Common myeloid progenitor, CD34-positive (primary cell): ENCODE measurements around the gene RGS9BP.

Experiments used
- CTCF ChIA-PET: fragments of 350-600 bp; sonication (Branson Sonifier 250); formaldehyde crosslinking; loops from one replicate; lab custom pipeline; 2021; ENCODE audit warnings: antibody characterized with exemption; lab: Charles Lee
- POLR2A ChIA-PET: fragments of 350-600 bp; sonication (Branson Sonifier 250); formaldehyde crosslinking; loops from one replicate; lab custom pipeline; 2021; ENCODE audit warnings: antibody characterized with exemption; lab: Charles Lee
- DNase-seq, 3 donors: peaks; one replicate each; pipeline versions ENCODE4 v3.0.0 to v3.0.0-alpha.2; 2013
- H3K27ac ChIP-seq, 2 experiments: 1 replicate in 1 of 2; 2 replicates in 1 of 2; pipeline ENCODE4 v1.7.0; 2013; ENCODE audit warnings: inconsistent platforms in 2 of 2, low read length in 2 of 2, mild to moderate bottlenecking in 2 of 2, low read depth in 1 of 2, moderate library complexity in 1 of 2; ENCODE audit not compliant: severe bottlenecking in 2 of 2, insufficient read depth in 1 of 2, poor library complexity in 1 of 2
- H3K27me3 ChIP-seq, 5 experiments: replicated peaks in 2 of 5; 1 replicate in 3 of 5; 2 replicates in 2 of 5; pipeline versions ENCODE4 v1.6.1 to v1.7.0; 2013; ENCODE audit warnings: low read length in 4 of 5, mild to moderate bottlenecking in 2 of 5, moderate library complexity in 2 of 5, inconsistent platforms in 1 of 5; ENCODE audit not compliant: insufficient read depth in 5 of 5, control insufficient read depth in 4 of 5
- H3K36me3 ChIP-seq, 4 experiments: 1 replicate in 2 of 4; 2 replicates in 2 of 4; pipeline versions ENCODE4 v1.6.1 to v1.7.0; 2013; ENCODE audit warnings: low read length in 3 of 4, control low read depth in 1 of 4, mild to moderate bottlenecking in 1 of 4; ENCODE audit not compliant: control insufficient read depth in 4 of 4, insufficient read depth in 4 of 4
- H3K4me1 ChIP-seq, 4 experiments: 1 replicate in 3 of 4; 2 replicates in 1 of 4; pipeline versions ENCODE4 v1.6.1 to v1.7.1; 2013; ENCODE audit warnings: low read length in 3 of 4, mild to moderate bottlenecking in 3 of 4, control low read depth in 1 of 4, inconsistent platforms in 1 of 4, moderate library complexity in 1 of 4; ENCODE audit not compliant: control insufficient read depth in 4 of 4, insufficient read depth in 4 of 4; ENCODE audit errors: control extremely low read depth in 1 of 4
- H3K4me3 ChIP-seq, 7 experiments: 1 replicate in 4 of 7; 2 replicates in 3 of 7; pipeline versions ENCODE4 v1.5.1 to v1.7.0; 2013; ENCODE audit warnings: mild to moderate bottlenecking in 7 of 7, low read length in 6 of 7, moderate library complexity in 6 of 7, inconsistent platforms in 2 of 7, low read depth in 2 of 7, control low read depth in 1 of 7; ENCODE audit not compliant: insufficient read depth in 4 of 7, control insufficient read depth in 1 of 7; ENCODE audit errors: extremely low read depth in 1 of 7
- H3K9me3 ChIP-seq, 5 experiments: 1 replicate in 4 of 5; 2 replicates in 1 of 5; pipeline versions ENCODE4 v1.6.1 to v1.7.1; 2013; ENCODE audit warnings: low read length in 4 of 5, mild to moderate bottlenecking in 2 of 5, inconsistent platforms in 1 of 5, low read depth in 1 of 5, moderate library complexity in 1 of 5; ENCODE audit not compliant: control insufficient read depth in 4 of 5, insufficient read depth in 2 of 5; ENCODE audit errors: control extremely low read depth in 1 of 5
- WGBS: methylation state at CpG from one replicate; pipeline ENCODE4 v1.1.5; 2013; ENCODE audit not compliant: insufficient coverage; 5-methylcytosine and 5-hydroxymethylcytosine counted together

RGS9BP gene

GRCh38 chr19:32719611-32720059, 44.0 kb downstream of the RGS9BP start, which contains the start of gene TDRD12:
TSS of gene TDRD12 (plus strand) at chr19:32719767. CDS start at chr19:32720073, 306 bp downstream.
- peaks cover 0 to 3% (median 0%) of the 10 kb centered on the region in 5 experiments for H3K9me3 ChIP-seq
- ChIA-PET CTCF (no interaction called here), POLR2A (no interaction called here)
- peaks cover 1 to 9% (median 5%) of the 10 kb centered on the region in 4 experiments for H3K36me3 ChIP-seq
- 91% methylated on average over 37 of the region's 44 CpGs for WGBS
- no peak within 1 kb of the TSS for H3K27ac ChIP-seq
- H3K27me3 ChIP-seq = no peaks in the 10 kb centered on the region
- peaks cover 0 to 4% (median 0%) of the 10 kb centered on the region in 4 experiments for H3K4me1 ChIP-seq
- DNase-seq = no peak
- no peak within 1 kb of the TSS for H3K4me3 ChIP-seq

- Histone ChIP-seq H3K9me3 (peaks cover 0 to 3% (median 0%) of the 10 kb centered on the region in 5 experiments), H3K27me3 (no peaks in the 10 kb centered on the region), H3K4me1 (peaks cover 0 to 4% (median 0%) of the 10 kb centered on the region in 4 experiments), H3K36me3 (peaks cover 0 to 7% (median 1%) of the 10 kb centered on the region in 4 experiments), H3K27ac (no peak overlapping the region), H3K4me3 (no peak overlapping the region)
- 98% methylated on average over 11 of the region's 22 CpGs for WGBS
- POLR2A ChIA-PET = no interaction called here
- DNase-seq = no peak
- CTCF ChIA-PET = no interaction called here
These were observed 44.7 kb downstream of the RGS9BP start for GRCh38 chr19:32720216-32720935.

DNA sequence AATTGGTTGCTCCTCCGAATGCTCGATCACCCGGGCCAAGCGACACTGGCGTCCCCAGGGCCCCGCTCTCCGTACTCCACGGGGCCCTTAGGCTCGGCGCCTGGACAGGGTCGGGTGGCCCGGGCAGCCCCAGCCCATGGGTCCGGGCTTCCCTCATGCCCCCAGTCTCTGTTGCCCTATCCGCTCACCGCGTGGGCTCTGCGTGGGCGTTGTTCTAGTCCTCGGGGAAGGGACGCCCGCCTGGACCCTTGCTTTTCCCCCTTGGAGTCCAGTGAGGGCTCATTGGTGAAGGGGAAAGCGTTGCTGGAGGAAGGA, 45.2 kb downstream of the RGS9BP start:
- WGBS = 99% methylated on average over 19 of the region's 22 CpGs
- no peak overlapping the region for H3K4me3 ChIP-seq
- DNase-seq = no peak
- H3K4me1 ChIP-seq = peaks cover 0 to 4% (median 0%) of the 10 kb centered on the region in 4 experiments
- POLR2A ChIA-PET = no interaction called here
- CTCF ChIA-PET = interaction anchor here (1.1 kb wide), 1 partner anchor 17 kb away, joined by 3 read pairs; no protein-coding TSS in a partner anchor
- H3K27me3 ChIP-seq = no peaks in the 10 kb centered on the region
- peaks cover 0 to 7% (median 1%) of the 10 kb centered on the region in 4 experiments for H3K36me3 ChIP-seq
- H3K9me3 ChIP-seq = peaks cover 0 to 3% (median 0%) of the 10 kb centered on the region in 5 experiments
- H3K27ac ChIP-seq = no peak overlapping the region
